Measurements from ENCODE around the gene RWDD2A.

RWDD2A gene

GRCh38 chr6:83218646-83219045, 25.5 kb downstream of the RWDD2A start:
- no peak overlapping the region for H3K4me3 Mint-ChIP-seq
- no peaks in the 10 kb centered on the region for H3K36me3 Mint-ChIP-seq
- no peaks in the 10 kb centered on the region for H3K4me1 Mint-ChIP-seq

DNA sequence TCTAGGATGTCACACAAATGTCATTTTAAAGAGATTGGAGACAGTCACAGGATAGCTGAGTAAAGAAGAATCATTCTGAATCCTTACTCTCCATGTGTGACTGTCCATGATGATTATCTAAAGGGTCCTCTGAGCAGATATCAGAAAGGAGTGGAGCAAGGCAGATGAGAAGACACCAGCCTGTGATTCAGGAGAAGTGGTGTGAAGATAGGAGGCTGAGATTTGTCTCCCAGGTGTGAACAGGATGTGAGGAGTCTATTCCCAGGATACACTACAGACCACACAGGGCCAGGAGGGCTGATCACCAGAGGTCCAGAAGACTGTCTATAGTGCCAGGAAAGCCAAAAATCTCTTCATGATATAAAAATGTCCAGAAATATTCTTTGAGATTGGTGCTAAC, 27.0 kb downstream of the RWDD2A start:
- DNase-seq (ENCODE audit: low spot score in 2 of 2): no peak
- Mint-ChIP-seq H3K27me3 (no peaks in the 10 kb centered on the region), H3K4me3 (no peak overlapping the region), H3K27ac (no peak overlapping the region), H3K4me1 (no peaks in the 10 kb centered on the region), H3K9me3 (no peaks in the 10 kb centered on the region), H3K36me3 (no peaks in the 10 kb centered on the region)
- ATAC-seq (ENCODE audit: low read depth): no peak

More at GRCh38 chr6:83218646-83219045, 25.5 kb downstream of the RWDD2A start:
- no peaks in the 10 kb centered on the region for H3K27me3 Mint-ChIP-seq
- no peaks in the 10 kb centered on the region for H3K9me3 Mint-ChIP-seq
- DNase-seq (ENCODE audit: low spot score in 2 of 2) (no peak), ATAC-seq (ENCODE audit: low read depth) (no peak)
- no peak overlapping the region for H3K27ac Mint-ChIP-seq

DNA sequence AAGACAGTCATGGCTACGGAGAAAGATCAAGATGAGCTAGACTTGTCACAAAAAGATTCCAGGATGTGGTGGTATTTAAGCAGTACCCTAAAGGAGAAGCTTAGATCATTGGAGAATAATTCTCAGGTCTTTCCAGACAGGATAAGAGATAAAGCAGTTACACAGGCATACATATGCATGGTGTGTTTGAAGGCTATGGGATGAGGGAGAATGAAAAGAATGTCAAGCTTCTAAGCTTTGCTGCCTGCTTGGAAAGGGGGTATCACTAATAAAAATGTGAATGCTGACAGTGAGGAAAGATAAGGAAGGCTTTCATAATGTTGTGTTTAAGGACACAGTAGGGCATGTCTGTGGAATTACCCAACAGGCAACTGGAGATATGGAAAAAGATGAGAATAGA, 28.1 kb downstream of the RWDD2A start:
- no peaks in the 10 kb centered on the region for H3K36me3 Mint-ChIP-seq
- no peaks in the 10 kb centered on the region for H3K27me3 Mint-ChIP-seq
- H3K4me1 Mint-ChIP-seq: no peaks in the 10 kb centered on the region
- no peak overlapping the region for H3K4me3 Mint-ChIP-seq
- H3K9me3 Mint-ChIP-seq: no peaks in the 10 kb centered on the region
- ATAC-seq (ENCODE audit: low read depth) (no peak), DNase-seq (ENCODE audit: low spot score in 2 of 2) (no peak)
- no peak overlapping the region for H3K27ac Mint-ChIP-seq

DNA sequence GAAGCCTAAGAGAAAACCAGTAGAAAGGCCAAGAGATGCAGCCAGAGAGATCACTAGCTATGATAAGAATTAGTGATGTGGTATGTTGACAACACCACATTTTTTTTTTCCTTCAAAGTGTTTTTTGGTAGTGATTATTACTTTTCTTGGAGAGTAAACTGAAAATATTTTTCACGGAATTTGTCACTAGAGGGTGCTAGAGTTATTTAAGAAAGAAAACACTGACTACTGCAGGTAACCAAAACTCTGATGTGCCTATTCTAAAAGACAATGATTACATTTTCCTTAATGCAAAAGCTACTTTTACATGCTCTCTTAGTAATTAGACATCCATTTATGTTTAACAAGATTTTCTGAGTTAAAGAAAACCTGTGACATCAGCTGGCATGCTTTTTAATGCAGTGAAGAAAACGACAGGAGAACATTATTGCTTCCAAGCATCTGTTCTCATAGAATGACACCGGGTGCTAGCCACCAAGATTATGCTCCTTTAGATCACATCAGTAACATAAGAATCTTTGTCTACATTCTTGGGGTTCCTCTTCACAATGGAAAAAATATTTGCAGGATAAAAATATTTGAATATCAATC, 28.8 kb downstream of the RWDD2A start:
- H3K4me3 Mint-ChIP-seq: no peak overlapping the region
- no peaks in the 10 kb centered on the region for H3K27me3 Mint-ChIP-seq
- H3K36me3 Mint-ChIP-seq: no peaks in the 10 kb centered on the region
- DNase-seq (ENCODE audit: low spot score in 2 of 2) (no peak), ATAC-seq (ENCODE audit: low read depth) (no peak)
- H3K4me1 Mint-ChIP-seq: no peaks in the 10 kb centered on the region
- H3K27ac Mint-ChIP-seq: no peak overlapping the region
- H3K9me3 Mint-ChIP-seq: no peaks in the 10 kb centered on the region

- Mint-ChIP-seq H3K27me3 (no peaks in the 10 kb centered on the region), H3K4me1 (no peaks in the 10 kb centered on the region), H3K4me3 (no peak overlapping the region), H3K9me3 (no peaks in the 10 kb centered on the region), H3K36me3 (no peaks in the 10 kb centered on the region), H3K27ac (no peak overlapping the region)
- DNase-seq (ENCODE audit: low spot score in 2 of 2): no peak
- ATAC-seq (ENCODE audit: low read depth): no peak
Measured at GRCh38 chr6:83226517-83226916, 33.4 kb downstream of the RWDD2A start.

DNA sequence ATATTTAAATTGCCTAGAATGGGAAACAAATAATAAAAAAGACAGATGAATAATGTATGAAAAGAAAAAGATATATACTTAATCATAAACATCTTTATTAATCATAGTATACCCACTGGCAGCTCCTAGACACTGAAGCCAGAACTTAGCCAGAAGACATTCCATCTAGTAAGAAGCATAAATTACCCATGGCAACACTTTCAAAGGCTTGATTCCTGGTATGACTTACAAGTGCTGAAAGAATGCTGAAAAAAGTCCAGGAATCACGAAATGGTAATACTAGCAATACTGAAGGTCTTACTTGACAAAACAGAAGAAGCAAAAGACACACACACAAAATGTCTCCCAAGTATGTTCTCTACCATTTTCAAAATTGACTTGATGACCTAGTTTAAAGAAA, 38.0 kb downstream of the RWDD2A start:
- Mint-ChIP-seq H3K4me3 (no peak overlapping the region), H3K9me3 (no peaks in the 10 kb centered on the region), H3K27ac (no peak overlapping the region), H3K27me3 (peaks cover 4% of the 10 kb centered on the region), H3K4me1 (no peaks in the 10 kb centered on the region), H3K36me3 (no peaks in the 10 kb centered on the region)
- DNase-seq (ENCODE audit: low spot score in 2 of 2) (no peak), ATAC-seq (ENCODE audit: low read depth) (no peak)

- H3K4me3 Mint-ChIP-seq: no peak overlapping the region
- H3K9me3 Mint-ChIP-seq: no peaks in the 10 kb centered on the region
- H3K27me3 Mint-ChIP-seq: peaks cover 17% of the 10 kb centered on the region
- no peak overlapping the region for H3K27ac Mint-ChIP-seq
- no peaks in the 10 kb centered on the region for H3K4me1 Mint-ChIP-seq
- DNase-seq (ENCODE audit: low spot score in 2 of 2): no peak
- H3K36me3 Mint-ChIP-seq: no peaks in the 10 kb centered on the region
- ATAC-seq (ENCODE audit: low read depth): no peak
Measured at GRCh38 chr6:83247471-83247870, 54.3 kb downstream of the RWDD2A start.
